ENCODE data around the gene NELL1.

The NELL1 gene

DNA sequence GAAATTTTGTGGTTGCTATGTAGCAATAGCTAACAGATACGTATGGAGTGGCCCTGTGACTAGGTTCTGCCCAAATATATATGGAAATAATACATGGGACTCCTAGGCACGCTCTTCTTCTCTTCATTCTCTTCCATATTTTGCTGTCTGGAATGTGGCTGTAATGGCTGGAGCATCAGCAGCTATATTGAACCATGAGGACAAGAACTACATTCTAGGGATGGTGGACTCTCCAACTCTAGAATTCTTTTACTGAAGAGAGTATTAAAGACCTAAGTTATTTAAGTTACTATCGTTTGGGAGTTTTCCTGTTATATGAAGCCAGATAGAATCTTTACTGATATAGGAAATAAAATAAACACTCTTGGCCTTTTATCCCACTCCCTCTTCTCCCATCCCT is 7.5 kb upstream of the NELL1 start:
- DNase-seq (ENCODE audit: low read depth, low spot score): no peak

DNA sequence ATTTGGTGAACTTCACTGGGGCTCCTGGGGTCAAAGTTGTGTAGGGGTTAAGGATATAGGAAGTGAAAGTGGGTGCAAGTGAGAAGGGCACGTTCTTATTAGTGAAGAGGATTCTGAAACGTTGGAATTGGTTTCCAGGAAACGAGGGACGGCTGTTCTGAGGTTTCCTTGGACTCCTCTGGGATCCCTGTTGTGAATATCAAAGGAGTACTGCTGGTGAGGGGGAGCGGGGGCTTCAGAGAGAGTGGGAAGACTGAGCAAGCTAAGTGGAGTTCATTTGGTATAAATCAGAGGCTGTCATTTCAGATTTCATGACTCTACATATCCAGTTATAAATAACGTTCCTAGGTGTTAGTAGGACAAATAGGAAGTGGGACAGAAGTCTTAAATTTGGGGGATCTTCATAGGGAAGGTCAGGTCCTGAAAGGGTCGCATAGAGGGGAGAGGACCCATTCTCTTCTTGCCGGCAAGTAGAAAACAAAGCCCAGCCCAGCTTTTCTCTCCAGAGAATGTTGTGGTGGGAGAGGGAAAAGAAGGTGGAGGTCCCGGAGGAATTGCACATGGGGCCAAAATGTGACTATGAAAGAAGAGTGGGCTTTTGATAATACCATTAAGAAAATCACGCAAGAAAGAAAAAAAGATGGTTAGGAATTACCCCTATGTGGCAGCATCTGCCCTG is 1.1 kb upstream of the NELL1 start:
- no peak overlapping the region for H3K27ac ChIP-seq
- DNase-seq (ENCODE audit: low read depth, low spot score): no peak

More for the DNA sequence above, 7.5 kb upstream of the NELL1 start:
- H3K27ac ChIP-seq: no peak overlapping the region

DNA sequence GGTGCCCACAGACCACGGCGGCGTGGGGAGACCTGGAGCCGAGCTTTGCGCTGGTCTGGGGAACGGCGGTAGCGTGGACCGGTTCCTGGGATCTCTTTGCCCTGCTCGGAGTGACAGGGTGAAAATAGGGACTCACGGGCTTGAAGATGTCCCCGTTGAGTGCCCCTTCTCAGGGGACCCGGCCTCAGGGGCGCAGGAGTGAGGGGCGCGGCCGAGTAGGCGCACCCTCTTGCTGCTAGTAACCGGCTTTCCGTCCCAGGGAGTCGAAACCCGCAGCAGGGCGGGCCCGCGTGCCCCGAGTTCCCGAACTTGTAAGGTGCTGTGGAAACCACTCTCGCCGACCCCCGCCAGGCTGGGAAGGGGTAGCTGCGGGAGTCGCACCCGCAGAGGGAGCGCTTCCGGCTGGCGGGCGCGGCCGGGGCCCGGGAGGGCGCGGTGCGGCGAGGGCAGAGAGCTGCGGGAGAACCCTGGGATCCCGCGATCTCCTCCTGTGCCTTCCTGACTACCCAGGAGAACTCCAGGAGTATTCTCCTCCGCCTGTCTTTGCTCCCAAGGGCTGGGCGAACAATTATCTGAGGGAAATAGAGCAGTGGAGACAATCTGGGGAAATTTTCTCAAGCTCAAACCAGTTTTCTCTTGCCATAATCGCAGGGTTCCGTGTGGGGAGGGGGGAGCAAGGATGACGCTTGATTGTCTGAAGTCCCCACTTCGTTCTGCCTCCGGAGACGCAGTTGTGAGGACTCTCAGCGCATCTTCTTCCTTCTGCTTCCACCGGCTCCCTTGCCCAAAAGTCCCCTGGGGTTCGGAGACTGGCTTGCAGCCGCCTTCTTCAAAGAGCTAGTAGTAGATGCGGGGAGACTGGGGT is 666 bp downstream of the NELL1 start:
- DNase-seq (ENCODE audit: low read depth, low spot score): no peak
- no peak overlapping the region for H3K27ac ChIP-seq

DNA sequence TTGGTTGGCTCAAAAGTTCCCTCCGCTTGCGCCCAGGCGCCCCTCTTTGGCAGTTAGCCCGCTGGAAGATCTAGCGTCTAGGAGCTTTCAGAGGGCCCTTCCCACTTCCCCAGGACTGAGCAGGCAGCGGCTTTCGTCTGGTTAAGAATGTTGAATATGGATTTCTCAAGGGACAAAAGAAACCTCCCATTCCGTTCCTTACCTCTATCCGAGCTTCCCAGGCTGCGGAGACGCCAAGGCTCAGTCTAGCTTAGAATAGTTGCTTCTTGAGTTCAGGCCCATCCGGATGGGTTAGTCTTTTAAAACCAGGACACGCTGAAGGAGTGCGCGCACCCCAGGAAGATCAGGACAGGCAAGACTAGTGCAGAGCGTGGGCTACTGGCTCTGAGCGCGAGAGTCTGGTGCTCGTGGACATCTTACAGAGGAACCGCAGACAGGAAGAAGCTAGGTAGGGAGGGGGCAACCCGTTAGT is 1.6 kb downstream of the NELL1 start:
- H3K27ac ChIP-seq: no peak overlapping the region
- no peak for DNase-seq (ENCODE audit: low read depth, low spot score)

GRCh38 chr11:20671856-20672546 is 2.6 kb downstream of the NELL1 start:
- H3K27ac ChIP-seq: no peak overlapping the region
- DNase-seq (ENCODE audit: low read depth, low spot score): no peak

GRCh38 chr11:20672575-20672974 is 3.2 kb downstream of the NELL1 start:
- H3K27ac ChIP-seq: no peak overlapping the region
- DNase-seq (ENCODE audit: low read depth, low spot score): no peak

DNA sequence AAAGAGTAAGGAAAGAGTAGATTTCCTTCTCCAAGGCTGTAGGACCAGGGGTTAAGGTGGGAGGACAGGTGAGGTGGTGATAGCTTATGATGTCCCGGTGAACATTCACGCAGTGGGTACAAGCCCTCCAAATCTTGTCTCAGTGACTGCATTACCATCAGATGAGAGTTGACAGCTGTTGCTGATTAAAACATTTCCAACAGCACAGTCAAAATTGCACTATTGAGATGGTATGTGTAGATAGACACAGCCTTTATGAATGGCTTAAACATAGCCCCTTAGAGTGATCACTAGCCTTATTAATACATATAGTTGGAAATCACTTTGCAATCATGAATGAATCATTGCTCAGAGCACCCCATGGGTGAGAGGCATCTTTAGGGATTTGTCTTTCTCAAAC is 7.3 kb downstream of the NELL1 start:
- no peak for DNase-seq (ENCODE audit: low read depth, low spot score)
- H3K27ac ChIP-seq: no peak overlapping the region

- no peak overlapping the region for H3K27ac ChIP-seq
- no peak for DNase-seq (ENCODE audit: low read depth, low spot score)
Observed at GRCh38 chr11:20688761-20689160, 19.4 kb downstream of the NELL1 start.

GRCh38 chr11:20707876-20708275 is 38.5 kb downstream of the NELL1 start:
- no peak for DNase-seq (ENCODE audit: low read depth, low spot score)
- no peak overlapping the region for H3K27ac ChIP-seq

DNA sequence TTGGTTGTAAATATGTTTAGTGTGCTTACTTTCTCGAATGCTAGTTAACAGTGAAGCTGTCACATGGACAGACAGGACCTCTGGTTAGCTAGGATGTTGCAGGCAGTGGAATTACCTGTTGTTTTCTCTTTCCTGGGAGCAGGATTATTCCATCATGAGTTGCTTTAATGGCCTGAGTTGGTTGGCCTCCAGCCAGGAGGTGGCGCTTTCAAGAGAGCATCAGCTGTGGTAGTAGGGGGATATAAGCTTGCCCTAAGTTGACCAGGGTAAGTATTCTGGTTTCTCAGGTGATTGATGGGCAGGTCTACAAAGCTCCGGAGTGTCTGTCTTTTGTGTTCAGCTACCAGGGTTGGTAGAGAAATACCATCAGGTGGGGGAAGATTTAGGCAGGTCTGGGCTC is 43.5 kb downstream of the NELL1 start:
- no peak for DNase-seq (ENCODE audit: low read depth, low spot score)
- H3K27ac ChIP-seq: no peak overlapping the region

- no peak overlapping the region for H3K27ac ChIP-seq
- DNase-seq (ENCODE audit: low read depth, low spot score): no peak
Observed at GRCh38 chr11:20715464-20715863, 46.1 kb downstream of the NELL1 start.

- H3K27ac ChIP-seq: no peak overlapping the region
- DNase-seq (ENCODE audit: low read depth, low spot score): no peak
Observed at GRCh38 chr11:20715931-20716330, 46.5 kb downstream of the NELL1 start.

- no peak for DNase-seq (ENCODE audit: low read depth, low spot score)
- no peak overlapping the region for H3K27ac ChIP-seq
Observed at GRCh38 chr11:20719821-20720220, 50.4 kb downstream of the NELL1 start.

GRCh38 chr11:20723366-20723765 is 54.0 kb downstream of the NELL1 start:
- no peak overlapping the region for H3K27ac ChIP-seq
- no peak for DNase-seq (ENCODE audit: low read depth, low spot score)

- no peak for DNase-seq (ENCODE audit: low read depth, low spot score)
- H3K27ac ChIP-seq: no peak overlapping the region
Observed at GRCh38 chr11:20729597-20730105, 60.3 kb downstream of the NELL1 start.

DNA sequence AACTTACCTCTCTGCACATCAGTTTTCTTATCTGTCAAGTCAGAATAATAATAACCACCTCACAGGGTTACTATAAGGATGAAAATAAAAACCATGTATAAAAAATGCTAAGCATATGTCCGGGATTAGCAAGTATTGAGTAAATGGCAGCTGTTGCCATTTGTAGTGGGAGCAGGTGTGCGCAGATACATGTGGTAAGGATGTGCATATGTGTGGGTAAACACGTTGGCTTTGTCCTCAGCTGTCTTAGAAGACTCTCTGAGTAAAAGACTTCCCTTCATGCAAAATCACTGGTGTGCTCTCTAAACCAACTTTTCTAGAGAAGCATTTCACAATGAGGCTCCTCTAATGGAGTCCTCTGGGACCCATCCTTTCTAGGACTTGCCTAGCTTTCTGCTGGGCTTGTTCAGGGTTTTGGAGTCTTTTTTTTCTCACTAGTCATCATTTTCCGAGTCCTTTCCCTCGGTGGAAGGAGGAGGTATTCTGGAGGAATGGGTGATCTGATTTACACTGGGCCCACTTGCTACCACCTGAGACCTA is 62.4 kb downstream of the NELL1 start:
- no peak for DNase-seq (ENCODE audit: low read depth, low spot score)
- H3K27ac ChIP-seq: no peak overlapping the region

GRCh38 chr11:20739107-20739506 is 69.7 kb downstream of the NELL1 start:
- H3K27ac ChIP-seq: no peak overlapping the region
- no peak for DNase-seq (ENCODE audit: low read depth, low spot score)

GRCh38 chr11:20739577-20739976 is 70.2 kb downstream of the NELL1 start:
- DNase-seq (ENCODE audit: low read depth, low spot score): no peak
- no peak overlapping the region for H3K27ac ChIP-seq

- no peak for DNase-seq (ENCODE audit: low read depth, low spot score)
- H3K27ac ChIP-seq: no peak overlapping the region
Observed at GRCh38 chr11:20754933-20755332, 85.5 kb downstream of the NELL1 start.

GRCh38 chr11:20759541-20759940 is 90.2 kb downstream of the NELL1 start:
- no peak for DNase-seq (ENCODE audit: low read depth, low spot score)
- no peak overlapping the region for H3K27ac ChIP-seq

- H3K27ac ChIP-seq: no peak overlapping the region
- no peak for DNase-seq (ENCODE audit: low read depth, low spot score)
Observed at GRCh38 chr11:20760811-20761210, 91.4 kb downstream of the NELL1 start.
